ENCODE data around the gene KCNN3.

KCNN3 gene

GRCh38 chr1:154874465-154874864 lies 4.4 kb upstream of the KCNN3 start:
- Histone ChIP-seq H3K79me2 (ENCODE audit: low read length) (peaks cover 5% of the 10 kb centered on the region; the same call in 1 of the 2 replicates), H3K4me3 (ENCODE audit: low read length) (no peak overlapping the region), H2AFZ (ENCODE audit: low read length) (no peak overlapping the region)

GRCh38 chr1:154873321-154873950 lies 3.4 kb upstream of the KCNN3 start:
- H3K36me3 ChIP-seq (replicated peaks; ENCODE audit: insufficient read depth, low read length) = no peaks in the 10 kb centered on the region
- H3K4me3 ChIP-seq (ENCODE audit: low read length) = no peak overlapping the region
- H2AFZ ChIP-seq (ENCODE audit: low read length) = no peak overlapping the region
- no peak for DNase-seq
- H3K9ac ChIP-seq (ENCODE audit: low read length) = no peak overlapping the region
- no peaks in the 10 kb centered on the region for H3K9me3 ChIP-seq (replicated peaks; ENCODE audit: insufficient read depth, low read length)
- no peaks in the 10 kb centered on the region for H4K20me1 ChIP-seq (ENCODE audit: insufficient read depth, low read length)
- H3K79me2 ChIP-seq (ENCODE audit: low read length) = peaks cover 12% of the 10 kb centered on the region; the same call in 1 of the 2 replicates
- TF ChIP-seq EZH2phosphoT487 (IDR thresholded peaks at IDR 0.05; ENCODE audit: low read length) (no peak), CTCF (IDR thresholded peaks at IDR 0.05; ENCODE audit: low read length) (no peak), EZH2 (optimal IDR thresholded peaks at IDR 0.05; ENCODE audit: low read depth, low read length) (no peak)
- peaks cover 3% of the 10 kb centered on the region for H3F3A ChIP-seq (ENCODE audit: insufficient read depth, low read length)
- H3K9me2 ChIP-seq (replicated peaks; ENCODE audit: insufficient read depth, low read length) = no peaks in the 10 kb centered on the region
- no peak overlapping the region for H3K4me2 ChIP-seq (ENCODE audit: low read depth, low read length)
- peaks cover 29% of the 10 kb centered on the region for H3K4me1 ChIP-seq (ENCODE audit: low read length)
- no peaks in the 10 kb centered on the region for H3K27me3 ChIP-seq (replicated peaks; ENCODE audit: insufficient read depth, low read length)
- H3K27ac ChIP-seq (ENCODE audit: low read length) = no peak overlapping the region

More at GRCh38 chr1:154874465-154874864, 4.4 kb upstream of the KCNN3 start:
- peaks cover 3% of the 10 kb centered on the region for H3F3A ChIP-seq (ENCODE audit: insufficient read depth, low read length)
- H3K9me3 ChIP-seq (replicated peaks; ENCODE audit: insufficient read depth, low read length) = no peaks in the 10 kb centered on the region
- no peaks in the 10 kb centered on the region for H4K20me1 ChIP-seq (ENCODE audit: insufficient read depth, low read length)
- H3K36me3 ChIP-seq (replicated peaks; ENCODE audit: insufficient read depth, low read length) = no peaks in the 10 kb centered on the region
- no peaks in the 10 kb centered on the region for H3K9me2 ChIP-seq (replicated peaks; ENCODE audit: insufficient read depth, low read length)
- H3K27ac ChIP-seq (ENCODE audit: low read length) = no peak overlapping the region
- DNase-seq = no peak
- H3K4me1 ChIP-seq (ENCODE audit: low read length) = peaks cover 28% of the 10 kb centered on the region
- no peaks in the 10 kb centered on the region for H3K27me3 ChIP-seq (replicated peaks; ENCODE audit: insufficient read depth, low read length)
- H3K4me2 ChIP-seq (ENCODE audit: low read depth, low read length) = no peak overlapping the region
- H3K9ac ChIP-seq (ENCODE audit: low read length) = no peak overlapping the region
- TF ChIP-seq CTCF (IDR thresholded peaks at IDR 0.05; ENCODE audit: low read length) (no peak), EZH2 (optimal IDR thresholded peaks at IDR 0.05; ENCODE audit: low read depth, low read length) (no peak), EZH2phosphoT487 (IDR thresholded peaks at IDR 0.05; ENCODE audit: low read length) (no peak)

- no peaks in the 10 kb centered on the region for H4K20me1 ChIP-seq (ENCODE audit: insufficient read depth, low read length)
- H3K27me3 ChIP-seq (replicated peaks; ENCODE audit: insufficient read depth, low read length) = no peaks in the 10 kb centered on the region
- H3K36me3 ChIP-seq (replicated peaks; ENCODE audit: insufficient read depth, low read length) = no peaks in the 10 kb centered on the region
- H3K4me2 ChIP-seq (ENCODE audit: low read depth, low read length) = peak overlapping the region; percentile 95; the same call in 1 of the 2 replicates
- H3F3A ChIP-seq (ENCODE audit: insufficient read depth, low read length) = peaks cover 3% of the 10 kb centered on the region
- H3K9me3 ChIP-seq (replicated peaks; ENCODE audit: insufficient read depth, low read length) = no peaks in the 10 kb centered on the region
- TF ChIP-seq EZH2phosphoT487 (IDR thresholded peaks at IDR 0.05; ENCODE audit: low read length) (no peak), CTCF (IDR thresholded peaks at IDR 0.05; ENCODE audit: low read length) (no peak), EZH2 (optimal IDR thresholded peaks at IDR 0.05; ENCODE audit: low read depth, low read length) (no peak)
- H3K79me2 ChIP-seq (ENCODE audit: low read length) = peaks cover 15% of the 10 kb centered on the region; the same call in 1 of the 2 replicates
- H3K9ac ChIP-seq (ENCODE audit: low read length) = no peak overlapping the region
- no peaks in the 10 kb centered on the region for H3K9me2 ChIP-seq (replicated peaks; ENCODE audit: insufficient read depth, low read length)
- peak; percentile 41 for DNase-seq
- peaks cover 26% of the 10 kb centered on the region for H3K4me1 ChIP-seq (ENCODE audit: low read length)
- H3K4me3 ChIP-seq (ENCODE audit: low read length) = no peak overlapping the region
- 0 out of 2 replicates have a peak overlapping the region, but pooled peaks have one; percentile 9 for H2AFZ ChIP-seq (ENCODE audit: low read length)
- H3K27ac ChIP-seq (ENCODE audit: low read length) = no peak overlapping the region
These were observed 1.3 kb upstream of the KCNN3 start for GRCh38 chr1:154871374-154871773.
